ENCODE data around the gene RAD54L. TPM values are rescaled to one million over a fixed set of nuclear protein-coding genes. Genes with fewer than 3 reads are reported as not detected.

Gene RAD54L
- total RNA-seq, 6 experiments from 2014 or later, result 3.8 to 10.9 (median 8.3) TPM

GRCh38 chr1:46256523-46256922, 9.0 kb downstream of the RAD54L start:
- DNase-seq, result no peak
- Mint-ChIP-seq H3K9me3 (no peaks in the 10 kb centered on the region), H3K4me3 (no peak overlapping the region), H3K27ac (no peak overlapping the region), H3K36me3 (ENCODE audit: low read depth) (peaks cover 11% of the 10 kb centered on the region; the same call in 1 of the 2 replicates), H3K27me3 (ENCODE audit: insufficient read depth) (no peaks in the 10 kb centered on the region), H3K4me1 (ENCODE audit: low read depth) (peaks cover 14% of the 10 kb centered on the region)
- no peak for TF ChIP-seq CTCF (IDR thresholded peaks at IDR 0.05)

- DNase-seq, result no peak
- no peak for TF ChIP-seq CTCF (IDR thresholded peaks at IDR 0.05)
- Mint-ChIP-seq H3K27me3 (ENCODE audit: insufficient read depth) (no peaks in the 10 kb centered on the region; the same call in 1 of the 2 replicates), H3K9me3 (no peaks in the 10 kb centered on the region), H3K27ac (no peak overlapping the region), H3K4me3 (no peak overlapping the region), H3K36me3 (ENCODE audit: low read depth) (peaks cover 12% of the 10 kb centered on the region; the same call in 1 of the 2 replicates), H3K4me1 (ENCODE audit: low read depth) (no peaks in the 10 kb centered on the region)
Observed at GRCh38 chr1:46262508-46262907, 14.9 kb downstream of the RAD54L start.

GRCh38 chr1:46263146-46263545, 15.6 kb downstream of the RAD54L start:
- no peaks in the 10 kb centered on the region for H3K9me3 Mint-ChIP-seq
- H3K36me3 Mint-ChIP-seq (ENCODE audit: low read depth), result peaks cover 12% of the 10 kb centered on the region; the same call in 1 of the 2 replicates

GRCh38 chr1:46268578-46268977, 21.0 kb downstream of the RAD54L start:
- H3K4me1 Mint-ChIP-seq (ENCODE audit: low read depth), result no peaks in the 10 kb centered on the region
- no peak for DNase-seq
- no peak overlapping the region for H3K4me3 Mint-ChIP-seq
- no peaks in the 10 kb centered on the region; the same call in 1 of the 2 replicates for H3K27me3 Mint-ChIP-seq (ENCODE audit: insufficient read depth)
- H3K9me3 Mint-ChIP-seq, result no peaks in the 10 kb centered on the region
- no peak overlapping the region for H3K27ac Mint-ChIP-seq
- H3K36me3 Mint-ChIP-seq (ENCODE audit: low read depth), result peaks cover 5% of the 10 kb centered on the region; the same call in 1 of the 2 replicates
- no peak for TF ChIP-seq CTCF (IDR thresholded peaks at IDR 0.05)

More at GRCh38 chr1:46263146-46263545, 15.6 kb downstream of the RAD54L start:
- TF ChIP-seq CTCF (IDR thresholded peaks at IDR 0.05), result no peak
- Mint-ChIP-seq H3K27me3 (ENCODE audit: insufficient read depth) (no peaks in the 10 kb centered on the region; the same call in 1 of the 2 replicates), H3K27ac (no peak overlapping the region), H3K4me3 (no peak overlapping the region), H3K4me1 (ENCODE audit: low read depth) (no peaks in the 10 kb centered on the region)
- DNase-seq, result no peak

GRCh38 chr1:46274225-46275029, 26.9 kb downstream of the RAD54L start:
- peaks cover 23% of the 10 kb centered on the region; the same call in 1 of the 2 replicates for H3K36me3 Mint-ChIP-seq (ENCODE audit: low read depth)
- no peaks in the 10 kb centered on the region for H3K4me1 Mint-ChIP-seq (ENCODE audit: low read depth)

More at GRCh38 chr1:46274225-46275029, 26.9 kb downstream of the RAD54L start:
- no peak overlapping the region for H3K4me3 Mint-ChIP-seq
- peaks cover 7% of the 10 kb centered on the region for H3K27me3 Mint-ChIP-seq (ENCODE audit: insufficient read depth)
- TF ChIP-seq CTCF (IDR thresholded peaks at IDR 0.05), result peak; percentile 29; the same call in 1 of the 2 replicates
- peak overlapping the region; percentile 11; the same call in 1 of the 2 replicates for H3K27ac Mint-ChIP-seq
- H3K9me3 Mint-ChIP-seq, result no peaks in the 10 kb centered on the region
- DNase-seq, result peak; percentile 26
